KMS-11 (cell line): ENCODE measurements around the gene ZNF414.

Experiments
- H2AFZ ChIP-seq: fragments of 200-600 bp; sonication (generic); 2 replicates; pipeline ENCODE4 v1.6.1; 2016; ENCODE audit warnings: antibody characterized with exemption, mixed run types, low read depth
- H3K27ac ChIP-seq: fragments of 200-600 bp; sonication (generic); 2 replicates; pipeline ENCODE4 v1.6.1; 2016; ENCODE audit warnings: mild to moderate bottlenecking, mixed run types
- H3K27me3 ChIP-seq: fragments of 200-600 bp; sonication (generic); 2 replicates; pipeline ENCODE4 v1.6.1; 2017; ENCODE audit warnings: mild to moderate bottlenecking, low read depth, mixed run types, moderate library complexity; ENCODE audit not compliant: insufficient read depth
- H3K36me3 ChIP-seq: fragments of 200-600 bp; sonication (generic); 2 replicates; pipeline ENCODE4 v1.6.1; 2017; ENCODE audit warnings: mild to moderate bottlenecking, mixed run types; ENCODE audit not compliant: insufficient read depth
- H3K4me1 ChIP-seq: fragments of 200-600 bp; sonication (generic); 2 replicates; pipeline ENCODE4 v1.6.1; 2016; ENCODE audit warnings: mild to moderate bottlenecking, low read depth, mixed run types; ENCODE audit not compliant: poor library complexity, severe bottlenecking
- H3K4me2 ChIP-seq: fragments of 200-600 bp; sonication (generic); 2 replicates; pipeline ENCODE4 v1.7.0; 2016; ENCODE audit warnings: mild to moderate bottlenecking, mixed run types
- H3K4me3 ChIP-seq: fragments of 200-600 bp; sonication (generic); IDR thresholded peaks from 2 replicates; pipeline ENCODE4 v1.6.1; 2017; ENCODE audit warnings: low read depth, low read length, mixed read lengths; ENCODE audit not compliant: insufficient read depth
- H3K79me2 ChIP-seq: fragments of 200-600 bp; sonication (generic); 2 replicates; pipeline ENCODE4 v1.6.1; 2016; ENCODE audit warnings: low read depth, mixed run types; ENCODE audit not compliant: insufficient read depth
- H3K9ac ChIP-seq: fragments of 200-600 bp; sonication (generic); 2 replicates; pipeline ENCODE4 v1.6.1; 2016; ENCODE audit warnings: mild to moderate bottlenecking, mixed run types
- H4K20me1 ChIP-seq: fragments of 200-600 bp; sonication (generic); 2 replicates; pipeline ENCODE4 v1.6.1; 2016; ENCODE audit warnings: mild to moderate bottlenecking, mixed run types; ENCODE audit not compliant: insufficient read depth
- TF ChIP-seq, protein P1 (sequence below): fragments of 200-600 bp; sonication (generic); conservative IDR thresholded peaks from 2 replicates; pipeline ENCODE4 v1.6.1; 2017; ENCODE audit warnings: low read depth, mild to moderate bottlenecking, antibody characterized with exemption, low read length, moderate library complexity, mixed read lengths

ZNF414 gene

DNA sequence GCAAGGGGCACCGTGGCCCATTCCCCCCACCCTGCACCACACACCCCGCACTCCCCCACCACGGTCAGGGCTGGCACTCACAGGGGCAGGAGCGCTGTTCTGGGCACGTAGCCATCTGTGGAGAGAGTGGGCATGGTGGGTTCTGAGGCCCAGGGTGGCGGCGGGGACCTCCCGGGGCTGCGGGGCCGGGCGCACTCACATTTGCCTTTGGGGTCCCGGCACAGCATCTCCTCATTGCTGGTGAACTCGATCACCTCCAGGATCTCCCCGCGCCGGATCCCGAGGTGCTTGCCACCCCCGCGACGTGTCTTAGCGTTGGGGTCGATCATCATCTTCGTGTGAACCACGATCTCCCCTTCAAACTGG, 23.6 kb downstream of the ZNF414 start:
- Histone ChIP-seq H3K79me2 (no peaks in the 10 kb centered on the region), H4K20me1 (no peaks in the 10 kb centered on the region), H3K4me2 (no peak overlapping the region), H3K4me3 (no peak overlapping the region), H3K27me3 (no peaks in the 10 kb centered on the region), H3K36me3 (no peaks in the 10 kb centered on the region; the same call in 1 of the 2 replicates), H2AFZ (no peak overlapping the region), H3K27ac (no peak overlapping the region), H3K4me1 (no peaks in the 10 kb centered on the region), H3K9ac (no peak overlapping the region)
- TF ChIP-seq, protein P1, sequence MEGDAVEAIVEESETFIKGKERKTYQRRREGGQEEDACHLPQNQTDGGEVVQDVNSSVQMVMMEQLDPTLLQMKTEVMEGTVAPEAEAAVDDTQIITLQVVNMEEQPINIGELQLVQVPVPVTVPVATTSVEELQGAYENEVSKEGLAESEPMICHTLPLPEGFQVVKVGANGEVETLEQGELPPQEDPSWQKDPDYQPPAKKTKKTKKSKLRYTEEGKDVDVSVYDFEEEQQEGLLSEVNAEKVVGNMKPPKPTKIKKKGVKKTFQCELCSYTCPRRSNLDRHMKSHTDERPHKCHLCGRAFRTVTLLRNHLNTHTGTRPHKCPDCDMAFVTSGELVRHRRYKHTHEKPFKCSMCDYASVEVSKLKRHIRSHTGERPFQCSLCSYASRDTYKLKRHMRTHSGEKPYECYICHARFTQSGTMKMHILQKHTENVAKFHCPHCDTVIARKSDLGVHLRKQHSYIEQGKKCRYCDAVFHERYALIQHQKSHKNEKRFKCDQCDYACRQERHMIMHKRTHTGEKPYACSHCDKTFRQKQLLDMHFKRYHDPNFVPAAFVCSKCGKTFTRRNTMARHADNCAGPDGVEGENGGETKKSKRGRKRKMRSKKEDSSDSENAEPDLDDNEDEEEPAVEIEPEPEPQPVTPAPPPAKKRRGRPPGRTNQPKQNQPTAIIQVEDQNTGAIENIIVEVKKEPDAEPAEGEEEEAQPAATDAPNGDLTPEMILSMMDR: no peak

DNA sequence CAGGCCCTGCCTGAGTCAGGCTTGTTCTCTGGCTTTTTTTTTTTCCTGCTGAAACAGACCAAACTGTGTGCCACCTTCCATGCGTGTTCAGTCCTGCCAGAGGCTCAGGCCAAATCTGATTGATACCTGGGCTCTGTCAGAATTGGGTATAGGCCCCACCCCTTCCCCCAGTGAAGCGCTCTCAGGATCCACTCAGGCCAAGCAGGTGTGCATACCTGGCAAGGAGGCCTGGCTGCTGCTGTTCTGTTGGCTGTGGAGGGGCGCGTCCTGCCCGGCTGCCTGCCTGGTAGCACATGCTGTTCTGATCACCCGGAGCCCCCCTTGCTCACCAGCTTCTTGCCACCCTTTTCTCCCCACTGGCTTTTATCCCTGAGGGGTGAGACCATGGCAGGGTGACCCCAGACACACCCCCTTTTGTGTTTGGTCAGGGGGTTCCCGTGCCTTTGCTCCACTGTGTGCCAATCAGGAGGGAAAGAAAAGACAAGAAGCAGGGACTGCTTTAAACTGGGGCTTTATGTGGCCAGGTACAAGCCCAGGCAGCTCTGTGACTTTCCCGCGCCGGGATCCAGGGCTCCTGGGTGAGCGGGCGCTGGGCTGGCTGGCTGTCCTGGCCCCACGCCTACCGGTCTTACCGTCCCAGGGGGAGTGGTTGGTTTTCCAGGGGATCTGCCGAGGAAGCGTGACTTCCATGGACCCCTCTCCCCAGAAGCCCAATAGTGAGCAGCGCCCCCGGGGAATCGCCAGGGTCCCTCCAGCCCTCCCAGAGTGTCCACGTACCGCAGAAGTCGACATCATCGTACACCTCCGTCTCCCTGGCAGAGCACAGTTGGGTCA, 24.2 kb downstream of the ZNF414 start:
- H3K4me2 ChIP-seq: no peak overlapping the region
- H3K79me2 ChIP-seq: no peaks in the 10 kb centered on the region
- no peak overlapping the region for H3K4me3 ChIP-seq
- H3K4me1 ChIP-seq: no peaks in the 10 kb centered on the region
- no peaks in the 10 kb centered on the region for H4K20me1 ChIP-seq
- TF ChIP-seq, protein P1: no peak
- no peak overlapping the region for H3K9ac ChIP-seq
- H3K27ac ChIP-seq: no peak overlapping the region
- no peaks in the 10 kb centered on the region; the same call in 1 of the 2 replicates for H3K36me3 ChIP-seq
- no peaks in the 10 kb centered on the region for H3K27me3 ChIP-seq
- H2AFZ ChIP-seq: no peak overlapping the region

DNA sequence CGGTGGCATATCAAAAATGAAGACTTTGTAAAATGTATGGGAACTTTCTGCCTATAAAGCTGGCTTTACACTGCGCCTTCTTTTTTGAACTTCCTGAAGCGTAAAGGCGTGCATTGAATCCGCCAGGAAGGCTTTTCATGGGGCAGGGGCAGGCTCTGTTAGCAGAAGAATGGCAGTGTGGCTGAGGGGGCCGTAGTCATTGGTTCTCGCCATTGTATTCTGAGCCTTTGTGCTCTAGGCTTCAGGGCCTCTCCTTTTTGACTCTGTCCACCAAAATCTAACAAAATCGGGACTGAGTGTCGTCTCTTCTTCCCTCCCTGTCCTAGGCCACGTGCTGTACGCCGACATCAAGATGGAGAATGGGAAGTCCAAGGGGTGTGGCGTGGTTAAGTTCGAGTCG, 25.6 kb downstream of the ZNF414 start:
- Histone ChIP-seq H3K4me2 (no peak overlapping the region), H3K36me3 (no peaks in the 10 kb centered on the region; the same call in 1 of the 2 replicates), H4K20me1 (no peaks in the 10 kb centered on the region), H2AFZ (no peak overlapping the region), H3K79me2 (no peaks in the 10 kb centered on the region), H3K4me3 (no peak overlapping the region), H3K27me3 (no peaks in the 10 kb centered on the region), H3K9ac (no peak overlapping the region), H3K4me1 (no peaks in the 10 kb centered on the region), H3K27ac (no peak overlapping the region)
- TF ChIP-seq, protein P1: no peak

DNA sequence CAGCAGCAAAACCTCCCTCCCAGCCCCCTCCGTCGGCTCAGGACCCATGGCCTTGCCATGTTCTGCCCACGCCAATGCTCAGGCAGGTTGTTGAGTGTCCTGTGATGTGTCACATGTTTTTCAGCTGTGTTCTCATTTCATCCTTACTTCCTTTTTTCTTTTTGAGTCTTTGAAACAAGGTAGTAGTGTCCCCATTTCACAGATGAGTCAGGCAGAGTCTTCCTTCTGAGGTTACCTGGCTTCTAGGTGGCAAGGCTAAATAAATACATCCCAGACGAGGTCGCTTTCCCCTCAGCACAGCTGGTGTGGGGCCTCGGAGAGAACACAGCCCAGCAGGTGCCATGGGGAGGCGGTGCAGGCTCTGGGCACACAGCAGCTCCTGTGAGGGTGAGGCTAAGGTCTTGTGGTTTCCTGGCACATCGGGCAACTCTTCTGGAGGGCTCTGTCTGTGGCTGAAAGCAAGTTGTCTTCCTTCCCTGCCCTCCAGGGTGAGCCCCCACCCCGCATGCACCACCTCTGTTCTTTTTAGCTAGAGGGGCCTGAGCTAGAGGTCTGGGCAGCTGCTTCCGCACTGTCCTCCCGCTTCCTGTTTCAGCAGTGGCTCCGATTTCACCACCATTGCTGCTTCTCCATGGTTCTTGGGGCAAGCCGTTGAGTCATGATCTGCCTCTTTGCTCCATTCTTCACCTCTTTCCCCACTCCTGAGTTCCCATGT, 26.7 kb downstream of the ZNF414 start:
- H3K9ac ChIP-seq: no peak overlapping the region
- TF ChIP-seq, protein P1: no peak
- H3K4me1 ChIP-seq: no peaks in the 10 kb centered on the region
- no peaks in the 10 kb centered on the region for H4K20me1 ChIP-seq
- H3K79me2 ChIP-seq: peaks cover 10% of the 10 kb centered on the region; the same call in 1 of the 2 replicates
- H3K27me3 ChIP-seq: no peaks in the 10 kb centered on the region
- H3K36me3 ChIP-seq: no peaks in the 10 kb centered on the region; the same call in 1 of the 2 replicates
- H2AFZ ChIP-seq: no peak overlapping the region
- no peak overlapping the region for H3K4me3 ChIP-seq
- no peak overlapping the region for H3K4me2 ChIP-seq
- H3K27ac ChIP-seq: no peak overlapping the region
